Endothelial cell of umbilical vein (primary cell): ENCODE results near the gene ATP5PD. TPM values are rescaled to one million over a fixed set of nuclear protein-coding genes. Genes with fewer than 3 reads are reported as not detected.

Source experiments
- BruUV-seq: library from RNA; stranded (reverse); fragments of 400-500 nt; replicated peaks from 2 replicates; lab custom pipeline; 2021; lab: Mats Ljungman, UMichigan
- CTCF ChIA-PET: fragments of 300-600, 350-600 bp; sonication (Branson Sonifier 250); formaldehyde crosslinking; loops from one replicate; lab custom pipeline; 2021; ENCODE audit warnings: antibody characterized with exemption, inconsistent platforms; lab: Charles Lee
- POLR2A ChIA-PET: fragments of 300-600, 350-600 bp; sonication (Branson Sonifier 250); formaldehyde crosslinking; loops from one replicate; lab custom pipeline; 2021; ENCODE audit warnings: antibody characterized with exemption, inconsistent platforms; lab: Charles Lee
- DNase-seq: peaks from one replicate; pipeline ENCODE4 v3.0.0-alpha.2; 2011; ENCODE audit warnings: low read depth, low spot score
- FAIRE-seq: peaks from 2 replicates; lab custom pipeline; 2011; peaks lifted over from hg19 to GRCh38; lab: Jason Lieb, UNC
- H2AFZ ChIP-seq: 2 replicates; pipeline ENCODE4 v1.6.0; 2012; ENCODE audit warnings: low read depth, low read length, control low read depth, inconsistent platforms
- H3K27ac ChIP-seq: 2 replicates; pipeline ENCODE4 v1.5.1; 2011; ENCODE audit warnings: low read depth, mild to moderate bottlenecking, control low read depth, low read length, moderate library complexity; ENCODE audit not compliant: insufficient read depth
- H3K27me3 ChIP-seq, 2 experiments: 2 replicates each; pipeline versions ENCODE4 v1.6.0 to v1.6.1; 2011; ENCODE audit warnings: low read length in 2 of 2, mixed read lengths in 1 of 2; ENCODE audit not compliant: control insufficient read depth in 2 of 2, insufficient read depth in 2 of 2
- H3K36me3 ChIP-seq, 2 experiments: 2 replicates in 1 of 2; 3 replicates in 1 of 2; pipeline ENCODE4 v1.5.1; 2011; ENCODE audit warnings: low read length in 2 of 2, mild to moderate bottlenecking in 1 of 2, moderate library complexity in 1 of 2; ENCODE audit not compliant: control insufficient read depth in 2 of 2, insufficient read depth in 2 of 2; ENCODE audit errors: extremely low read depth in 1 of 2
- H3K4me1 ChIP-seq: 3 replicates; pipeline ENCODE4 v1.5.1; 2011; ENCODE audit warnings: mild to moderate bottlenecking, low read length; ENCODE audit not compliant: control insufficient read depth, insufficient read depth; ENCODE audit errors: extremely low read depth
- H3K4me2 ChIP-seq: 2 replicates; pipeline ENCODE4 v1.6.1; 2011; ENCODE audit warnings: low read length, control low read depth, mixed read lengths; ENCODE audit not compliant: insufficient read depth
- H3K4me3 ChIP-seq, 3 experiments: fragments of 200-600 bp in 1 of 3; sonication (generic), shearing (Covaris generic) in 1 of 3; replicated peaks in 1 of 3; 2 replicates each; pipeline ENCODE4 v1.5.1; 2011 to 2016; ENCODE audit warnings: control low read depth in 3 of 3, low read length in 3 of 3, mild to moderate bottlenecking in 2 of 3, inconsistent platforms in 1 of 3, low read depth in 1 of 3, moderate library complexity in 1 of 3; ENCODE audit not compliant: insufficient read depth in 1 of 3
- H3K79me2 ChIP-seq: 2 replicates; pipeline ENCODE4 v1.6.0; 2012; ENCODE audit warnings: low read length, inconsistent platforms; ENCODE audit not compliant: control insufficient read depth, insufficient read depth
- H3K9ac ChIP-seq: replicated peaks from 2 replicates; pipeline ENCODE3; 2011; ENCODE audit warnings: low read length, control low read depth; ENCODE audit not compliant: insufficient read depth; ENCODE audit errors: extremely low read depth
- H3K9me1 ChIP-seq: replicated peaks from 3 replicates; pipeline ENCODE4 v1.6.0; 2011; ENCODE audit warnings: mild to moderate bottlenecking, low read length; ENCODE audit not compliant: control insufficient read depth, insufficient read depth; ENCODE audit errors: extremely low read depth
- H3K9me3 ChIP-seq: replicated peaks from 2 replicates; pipeline ENCODE4 v1.5.1; 2012; ENCODE audit warnings: low read length, inconsistent platforms; ENCODE audit not compliant: control insufficient read depth, insufficient read depth
- H4K20me1 ChIP-seq: replicated peaks from 2 replicates; pipeline ENCODE3; 2011; ENCODE audit warnings: mild to moderate bottlenecking, low read length; ENCODE audit not compliant: control insufficient read depth, insufficient read depth; ENCODE audit errors: extremely low read depth
- EZH2 ChIP-seq: IDR thresholded peaks from 2 replicates; pipeline ENCODE4 v1.6.1; 2012; ENCODE audit warnings: borderline replicate concordance, low read depth, mild to moderate bottlenecking, moderate library complexity, low read length, inconsistent platforms; ENCODE audit not compliant: severe bottlenecking
- FOS ChIP-seq: IDR thresholded peaks from 2 replicates; pipeline ENCODE4 v1.6.1; 2011; ENCODE audit warnings: mild to moderate bottlenecking, low read length, moderate library complexity, borderline replicate concordance; ENCODE audit not compliant: insufficient read depth
- GATA2 ChIP-seq: IDR thresholded peaks from 2 replicates; pipeline ENCODE4 v1.7.0; 2011; ENCODE audit warnings: low read depth, mild to moderate bottlenecking, moderate library complexity, mixed read lengths, low read length; ENCODE audit not compliant: insufficient read length, insufficient read depth
- JUN ChIP-seq: IDR thresholded peaks from 2 replicates; pipeline ENCODE4 v1.6.1; 2011; ENCODE audit warnings: borderline replicate concordance, low read depth; ENCODE audit not compliant: insufficient read length, insufficient read depth
- MYC ChIP-seq: IDR thresholded peaks from one replicate; pipeline ENCODE4 v1.6.1; 2011; ENCODE audit warnings: mild to moderate bottlenecking, low read depth, low read length
- POLR2A ChIP-seq: IDR thresholded peaks from 2 replicates; pipeline ENCODE4 v1.6.1; 2012; ENCODE audit warnings: low read depth, mild to moderate bottlenecking, control low read depth, low read length
- POLR2AphosphoS5 ChIP-seq: IDR thresholded peaks from 2 replicates; pipeline ENCODE4 v1.6.1; 2012; ENCODE audit warnings: low read depth, mild to moderate bottlenecking, control low read depth, low read length, moderate library complexity; ENCODE audit not compliant: insufficient read depth
- dilution Hi-C: fragments of 300-500 bp; cut with MboI; formaldehyde crosslinking; loops from one replicate; pipeline ENCODE4 v1.15.0; 2019; ENCODE audit warnings: low sequenced_read_pairs; ENCODE audit not compliant: extremely low pct_ligation_motif_present
- intact Hi-C: fragments of 100-400 bp; cut with micrococcal nuclease; formaldehyde crosslinking; loops from one replicate; pipeline ENCODE4 v1.10.0; 2022
- polyA plus RNA-seq, 4 experiments: library from polyadenylated mRNA; depleted of rRNA in 3 of 4; stranded (reverse) in 3 of 4; unstranded in 1 of 4; fragments of >200 nt; gene quantifications; 2 replicates each; pipeline versions ENCODE4 v1.2.1 to v1.2.3, GENCODE V29; 2011 to 2012; ENCODE audit warnings: missing spikeins in 1 of 4
- total RNA-seq: library from RNA; stranded (reverse); gene quantifications from 2 replicates; pipeline ENCODE4 v1.2.3, GENCODE V29; 2021
- TF ChIP-seq, protein P1 (sequence below): IDR thresholded peaks from 2 replicates; pipeline ENCODE4 v1.6.1; 2011; ENCODE audit not compliant: insufficient read depth, insufficient read length
- TF ChIP-seq, protein P2 (sequence below), 2 donors: IDR thresholded peaks; 1 replicate in 1 of 2; 2 replicates in 1 of 2; pipeline ENCODE4 v1.5.1; 2011; ENCODE audit warnings: low read length in 2 of 2, mild to moderate bottlenecking in 2 of 2, moderate library complexity in 2 of 2, control low read depth in 1 of 2, inconsistent platforms in 1 of 2, low read depth in 1 of 2; ENCODE audit not compliant: insufficient read depth in 1 of 2; ENCODE audit errors: extremely low read depth in 1 of 2

Gene ATP5PD
- total and polyA plus RNA-seq, 2 donors (not counting 3 experiments of a cell fraction or from before 2014, with no cell fraction given): 182 to 200 TPM

DNA sequence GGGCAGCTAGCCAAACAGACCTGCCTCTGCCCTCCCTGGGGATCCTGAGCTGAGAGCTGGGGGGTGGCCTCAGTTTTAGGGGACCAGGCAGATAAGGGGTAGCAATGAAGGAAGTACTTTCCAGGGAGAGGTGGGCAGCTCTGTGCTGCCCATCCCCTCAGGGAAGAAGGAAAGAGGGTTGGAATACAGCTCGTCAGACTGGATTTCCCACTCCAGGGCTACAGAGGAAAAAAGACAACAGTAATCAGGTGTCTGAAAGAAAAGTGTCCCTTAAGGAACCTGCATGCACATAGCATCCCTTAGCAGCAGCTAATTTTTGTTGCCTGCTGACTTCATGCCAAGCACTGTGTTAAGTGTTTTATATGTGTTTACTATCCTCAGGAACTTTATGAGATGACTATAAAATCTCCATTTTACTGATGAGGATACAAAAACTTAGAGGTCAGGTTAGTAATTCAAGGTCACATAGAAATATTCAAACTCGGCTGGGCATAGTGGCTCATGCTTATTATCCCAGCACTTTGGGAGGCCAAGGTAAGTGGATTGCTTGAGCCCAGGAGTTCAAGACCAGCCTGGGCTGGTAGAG, 37.5 kb downstream of the ATP5PD start:
- Histone ChIP-seq H3K79me2 (peaks cover 10% of the 10 kb centered on the region), H2AFZ (no peak overlapping the region), H4K20me1 (no peaks in the 10 kb centered on the region), H3K4me3 (no peak overlapping the region), H3K4me2 (no peak overlapping the region), H3K27ac (no peak overlapping the region), H3K27me3 (no peaks in the 10 kb centered on the region), H3K9me3 (no peaks in the 10 kb centered on the region), H3K9ac (no peak overlapping the region), H3K36me3 (peaks cover 0 to 6% of the 10 kb centered on the region in 2 experiments), H3K4me1 (peaks cover 16% of the 10 kb centered on the region), H3K9me1 (no peaks in the 10 kb centered on the region)
- no peak for FAIRE-seq
- CTCF ChIA-PET: interaction anchor here (1.0 to 6.0 kb wide), 4 partner anchors 26 to 192 kb away, joined by 3 to 134 read pairs (median 4); no protein-coding TSS in a partner anchor
- intact Hi-C loops: no loop called here
- dilution Hi-C loops: no loop called here
- BruUV-seq: no TSS peak
- TF ChIP-seq POLR2AphosphoS5: no peak
- TF ChIP-seq, protein P1, sequence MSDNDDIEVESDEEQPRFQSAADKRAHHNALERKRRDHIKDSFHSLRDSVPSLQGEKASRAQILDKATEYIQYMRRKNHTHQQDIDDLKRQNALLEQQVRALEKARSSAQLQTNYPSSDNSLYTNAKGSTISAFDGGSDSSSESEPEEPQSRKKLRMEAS: no peak
- no peak for TF ChIP-seq JUN
- TF ChIP-seq POLR2A: no peak
- TF ChIP-seq GATA2: no peak
- TF ChIP-seq, protein P2, sequence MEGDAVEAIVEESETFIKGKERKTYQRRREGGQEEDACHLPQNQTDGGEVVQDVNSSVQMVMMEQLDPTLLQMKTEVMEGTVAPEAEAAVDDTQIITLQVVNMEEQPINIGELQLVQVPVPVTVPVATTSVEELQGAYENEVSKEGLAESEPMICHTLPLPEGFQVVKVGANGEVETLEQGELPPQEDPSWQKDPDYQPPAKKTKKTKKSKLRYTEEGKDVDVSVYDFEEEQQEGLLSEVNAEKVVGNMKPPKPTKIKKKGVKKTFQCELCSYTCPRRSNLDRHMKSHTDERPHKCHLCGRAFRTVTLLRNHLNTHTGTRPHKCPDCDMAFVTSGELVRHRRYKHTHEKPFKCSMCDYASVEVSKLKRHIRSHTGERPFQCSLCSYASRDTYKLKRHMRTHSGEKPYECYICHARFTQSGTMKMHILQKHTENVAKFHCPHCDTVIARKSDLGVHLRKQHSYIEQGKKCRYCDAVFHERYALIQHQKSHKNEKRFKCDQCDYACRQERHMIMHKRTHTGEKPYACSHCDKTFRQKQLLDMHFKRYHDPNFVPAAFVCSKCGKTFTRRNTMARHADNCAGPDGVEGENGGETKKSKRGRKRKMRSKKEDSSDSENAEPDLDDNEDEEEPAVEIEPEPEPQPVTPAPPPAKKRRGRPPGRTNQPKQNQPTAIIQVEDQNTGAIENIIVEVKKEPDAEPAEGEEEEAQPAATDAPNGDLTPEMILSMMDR (IDR thresholded peaks at IDR 0.05; ENCODE audit: extremely low read depth in 1 of 2, insufficient read depth in 1 of 2, low read depth in 1 of 2, low read length in 2 of 2): no peak
- no peak for TF ChIP-seq MYC
- TF ChIP-seq FOS: no peak
- no peak for TF ChIP-seq EZH2
- no peak for DNase-seq
- POLR2A ChIA-PET: interaction anchor here (0.7 kb wide), 1 partner anchor 73 kb away, joined by 3 read pairs; no protein-coding TSS in a partner anchor
